GM19468 (cell line): ENCODE results near the gene MLN.

Source experiments
- ATAC-seq: cut with Tn5 transposase; IDR thresholded peaks from one replicate; pipeline ENCODE4 v1.9.1; 2021; ENCODE audit warnings: mild to moderate bottlenecking, moderate library complexity, moderate number of reproducible peaks; ENCODE audit not compliant: unreplicated experiment; ENCODE audit errors: extremely low read depth

Gene MLN

GRCh38 chr6:33776186-33776585, 27.6 kb downstream of the MLN start:
- no peak for ATAC-seq

DNA sequence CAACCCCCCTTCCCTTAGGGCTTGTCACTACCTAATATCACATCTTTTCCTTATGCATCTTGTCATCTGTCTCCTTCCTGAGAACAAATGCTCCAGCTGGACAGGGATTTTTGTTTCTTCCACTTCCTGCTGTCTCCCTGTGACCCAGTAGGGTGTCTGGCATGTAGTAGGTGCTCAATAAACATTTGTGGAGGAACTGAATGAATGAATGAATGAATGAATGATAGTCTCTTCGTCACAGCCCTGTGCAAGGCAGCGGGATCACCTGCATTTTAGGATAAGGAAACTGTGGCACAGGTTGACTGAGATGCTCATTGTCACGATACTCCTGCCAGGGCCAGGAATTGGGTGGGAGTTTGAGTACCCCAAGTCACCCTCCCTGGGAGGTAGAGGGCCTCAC, 29.0 kb downstream of the MLN start:
- ATAC-seq = no peak

DNA sequence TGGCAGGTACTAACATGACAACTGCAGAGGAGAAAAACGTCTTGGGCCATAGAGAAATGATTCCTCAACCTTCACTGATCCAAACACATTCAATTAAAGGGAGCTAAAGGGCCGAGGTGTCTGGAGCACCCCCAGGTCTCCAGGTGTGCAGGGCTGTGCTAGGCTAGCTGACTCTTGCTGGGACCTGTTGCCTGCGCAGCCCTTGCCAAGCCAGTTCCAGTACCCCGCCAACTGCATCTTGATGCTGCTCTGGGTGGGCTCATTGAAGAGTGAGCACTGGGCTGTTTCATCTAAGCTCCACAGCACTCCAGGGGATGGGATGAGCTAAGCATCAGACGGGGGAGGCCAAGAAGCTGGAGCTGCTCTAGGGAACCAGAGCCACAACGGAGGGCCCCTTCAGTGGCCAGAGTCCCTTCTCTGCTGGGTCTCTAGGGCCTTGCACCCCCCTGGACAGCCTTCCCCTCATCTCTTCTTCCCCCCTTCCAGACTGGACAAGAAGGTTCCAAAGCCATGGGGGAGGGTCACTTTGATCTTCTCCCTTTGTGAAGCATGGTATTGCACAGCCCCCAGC, 30.8 kb downstream of the MLN start:
- ATAC-seq = no peak

- no peak for ATAC-seq
These were observed 31.5 kb downstream of the MLN start for GRCh38 chr6:33772082-33772830.

DNA sequence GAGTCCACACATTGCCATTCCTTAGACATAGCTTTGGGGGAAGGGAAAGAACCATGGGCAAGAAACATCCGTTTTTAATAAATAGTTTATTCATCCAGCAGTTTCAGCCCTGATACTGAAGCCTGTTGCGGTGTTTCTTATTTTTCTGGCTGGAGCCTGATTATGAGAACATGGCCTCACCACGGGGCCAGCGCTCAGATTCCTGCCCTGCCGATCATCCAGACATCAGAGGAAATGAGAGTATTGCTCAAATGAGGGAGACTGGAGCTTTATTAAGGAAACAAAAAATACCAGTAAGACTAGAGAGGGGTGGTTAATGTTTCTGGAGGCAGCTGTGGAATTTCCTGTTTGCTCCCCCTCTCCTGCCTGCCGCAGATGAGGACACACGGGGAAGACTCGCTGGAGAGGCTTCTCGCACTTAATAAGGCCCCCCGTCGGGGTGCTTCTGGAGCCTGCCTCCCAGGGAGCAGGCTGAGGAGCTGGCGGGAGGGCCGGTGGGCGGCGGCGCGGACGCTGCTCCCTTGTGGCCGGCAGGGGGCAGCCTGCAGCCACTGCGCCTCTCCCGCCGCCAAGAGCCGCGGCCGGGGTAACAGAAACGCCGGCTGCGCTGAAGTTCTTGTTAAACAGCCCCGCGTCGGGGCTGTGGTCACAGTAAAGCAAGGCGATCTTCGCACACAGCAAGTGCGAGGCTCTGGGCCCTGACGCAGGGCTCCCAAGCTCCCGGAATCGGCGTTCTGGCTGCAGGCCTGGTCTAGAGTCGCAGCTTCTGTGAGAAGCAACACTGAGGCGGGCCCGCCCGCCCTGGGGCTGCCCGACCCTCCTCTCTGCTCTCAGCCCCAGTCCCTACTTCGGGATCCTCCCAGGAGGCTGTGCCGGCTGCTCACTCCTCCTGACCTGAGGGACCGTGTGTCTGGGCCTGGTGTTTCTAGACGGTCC, 32.4 kb downstream of the MLN start:
- ATAC-seq = no peak

GRCh38 chr6:33770833-33771145, 33.0 kb downstream of the MLN start:
- no peak for ATAC-seq

DNA sequence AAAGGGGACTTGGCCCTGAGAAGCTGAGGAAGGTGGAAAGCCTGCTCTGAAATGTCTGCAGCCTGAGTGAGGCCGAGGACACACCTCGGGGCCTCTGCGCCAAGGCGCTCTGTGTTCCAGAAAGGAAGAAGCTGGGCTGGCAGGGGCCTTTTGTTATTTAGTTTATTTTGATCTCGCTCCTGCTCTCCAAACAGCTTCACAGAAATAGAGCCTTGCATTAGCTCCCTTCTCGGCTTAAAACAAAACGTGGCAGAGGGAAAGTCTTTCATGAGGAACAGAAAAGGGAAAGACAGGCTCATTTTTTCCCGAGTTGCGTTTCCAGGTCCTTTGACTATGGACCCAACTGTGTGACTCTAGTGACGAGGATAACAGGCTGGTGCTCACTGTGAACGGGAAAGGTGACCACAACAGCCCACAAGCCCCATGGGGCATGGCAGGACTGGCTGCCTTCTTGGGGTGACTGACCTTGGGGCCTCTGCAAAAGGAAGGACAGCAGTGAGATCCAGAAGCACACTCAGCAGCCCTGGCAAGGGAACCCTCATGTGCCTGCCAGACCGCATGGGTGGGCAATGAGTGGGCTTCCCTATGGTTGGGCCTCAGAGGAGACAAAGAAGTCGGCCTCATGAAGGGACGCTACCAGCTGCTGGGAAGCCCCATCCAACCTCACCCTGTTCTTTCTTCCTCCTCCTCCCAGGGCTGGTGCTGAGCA, 33.5 kb downstream of the MLN start:
- ATAC-seq = no peak

GRCh38 chr6:33769248-33769821, 34.5 kb downstream of the MLN start:
- ATAC-seq = no peak

DNA sequence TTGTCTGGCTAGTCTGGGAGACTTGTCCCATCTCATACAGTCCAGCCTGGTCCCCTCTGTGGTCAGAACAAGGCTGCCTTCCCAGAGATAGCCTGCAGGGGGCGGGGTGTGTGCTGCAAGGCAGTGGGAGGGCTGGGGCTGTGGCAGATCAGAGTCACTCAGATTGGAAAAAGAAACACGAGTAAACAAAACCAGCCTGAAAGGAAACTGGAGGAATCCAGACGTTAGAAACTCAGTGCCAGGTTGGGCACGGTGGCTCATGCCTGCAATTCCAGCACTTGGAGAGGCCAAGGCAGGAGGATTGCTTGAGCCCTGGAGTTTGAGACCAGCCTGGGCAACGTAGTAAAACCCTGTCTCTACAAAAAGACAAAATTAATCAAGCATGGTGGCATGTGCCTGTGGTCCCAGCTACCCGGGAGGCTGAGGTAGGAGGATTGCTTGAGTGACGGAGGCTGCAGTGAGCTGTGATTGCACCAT, 35.1 kb downstream of the MLN start:
- no peak for ATAC-seq

GRCh38 chr6:33766921-33767907, 36.6 kb downstream of the MLN start:
- no peak for ATAC-seq

DNA sequence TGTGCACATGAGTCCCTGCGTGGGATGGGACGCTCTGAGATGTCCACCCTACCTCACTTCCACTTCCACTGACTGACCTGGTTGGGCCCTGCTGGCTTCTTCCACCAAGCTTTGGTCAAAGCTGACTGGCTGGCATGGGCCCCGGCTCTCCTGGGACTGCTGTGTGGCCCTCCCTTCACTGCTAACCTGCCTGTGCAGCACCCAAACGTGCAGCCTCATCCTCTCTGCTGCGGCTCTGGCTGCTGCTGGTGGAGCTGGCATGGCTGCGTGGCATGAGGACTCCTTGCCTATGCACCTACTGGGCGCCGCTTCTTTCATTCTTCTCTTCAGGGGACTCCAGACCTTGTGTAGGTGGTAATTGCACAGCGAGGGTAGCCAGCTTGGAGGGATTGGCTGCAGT, 38.4 kb downstream of the MLN start:
- ATAC-seq = no peak

DNA sequence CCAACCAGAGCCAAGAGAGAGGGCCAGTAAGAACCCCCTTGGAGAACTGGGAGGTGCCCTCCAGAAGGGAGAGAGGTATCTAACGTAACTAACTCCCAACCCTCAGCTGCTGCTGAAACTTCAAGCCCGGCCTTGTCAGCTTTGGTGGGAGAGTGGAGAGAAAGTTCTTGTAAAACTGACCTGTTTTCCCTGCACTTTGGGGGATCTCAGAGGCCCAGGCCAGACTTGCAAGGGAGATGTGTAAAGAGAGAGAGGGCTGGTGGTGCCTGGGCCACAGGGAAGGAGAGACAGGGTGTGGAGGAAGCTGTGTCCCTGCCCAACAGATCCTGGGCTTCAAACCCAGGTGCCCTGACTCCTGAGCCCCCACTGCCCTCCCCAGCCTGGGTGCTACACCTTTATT, 39.8 kb downstream of the MLN start:
- ATAC-seq = no peak

DNA sequence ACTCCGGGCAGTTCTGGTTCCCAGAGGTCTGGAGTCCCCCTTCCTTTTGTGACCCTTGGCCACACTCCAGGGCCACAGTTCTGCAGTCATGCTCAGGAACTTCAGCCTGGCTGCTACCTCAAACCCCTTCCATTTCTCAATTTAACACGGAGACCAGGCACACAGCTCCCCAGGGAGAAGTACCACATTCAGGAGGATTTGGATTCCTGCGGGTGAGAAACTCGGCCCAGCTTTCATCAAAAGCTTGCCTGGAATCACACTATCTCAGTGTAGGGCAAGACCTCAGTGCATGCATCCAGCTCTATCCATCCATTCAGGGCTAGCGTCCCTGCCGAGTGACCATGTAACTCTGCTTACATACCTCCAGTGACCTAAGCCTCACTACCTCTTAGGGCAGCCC, 40.3 kb downstream of the MLN start:
- no peak for ATAC-seq

DNA sequence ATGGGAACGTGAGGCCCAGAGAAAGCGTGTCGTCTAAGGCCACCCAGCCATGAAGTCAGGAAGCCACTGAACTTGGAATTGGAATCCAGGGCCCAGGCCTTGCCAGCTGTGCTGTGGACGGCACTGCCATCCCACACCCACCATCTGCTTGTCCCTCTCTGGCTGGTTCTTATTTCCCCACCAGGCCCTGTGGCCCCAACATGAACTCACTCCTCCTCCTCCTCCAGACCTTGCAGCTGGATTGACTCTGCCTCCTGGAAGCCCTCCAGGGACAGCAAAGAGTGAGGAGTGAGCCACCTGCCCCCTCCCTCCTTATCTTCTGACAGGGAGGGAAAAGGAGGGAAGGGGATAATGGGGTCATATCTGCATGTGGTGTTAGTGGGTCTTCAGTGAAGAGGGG, 41.1 kb downstream of the MLN start:
- no peak for ATAC-seq

DNA sequence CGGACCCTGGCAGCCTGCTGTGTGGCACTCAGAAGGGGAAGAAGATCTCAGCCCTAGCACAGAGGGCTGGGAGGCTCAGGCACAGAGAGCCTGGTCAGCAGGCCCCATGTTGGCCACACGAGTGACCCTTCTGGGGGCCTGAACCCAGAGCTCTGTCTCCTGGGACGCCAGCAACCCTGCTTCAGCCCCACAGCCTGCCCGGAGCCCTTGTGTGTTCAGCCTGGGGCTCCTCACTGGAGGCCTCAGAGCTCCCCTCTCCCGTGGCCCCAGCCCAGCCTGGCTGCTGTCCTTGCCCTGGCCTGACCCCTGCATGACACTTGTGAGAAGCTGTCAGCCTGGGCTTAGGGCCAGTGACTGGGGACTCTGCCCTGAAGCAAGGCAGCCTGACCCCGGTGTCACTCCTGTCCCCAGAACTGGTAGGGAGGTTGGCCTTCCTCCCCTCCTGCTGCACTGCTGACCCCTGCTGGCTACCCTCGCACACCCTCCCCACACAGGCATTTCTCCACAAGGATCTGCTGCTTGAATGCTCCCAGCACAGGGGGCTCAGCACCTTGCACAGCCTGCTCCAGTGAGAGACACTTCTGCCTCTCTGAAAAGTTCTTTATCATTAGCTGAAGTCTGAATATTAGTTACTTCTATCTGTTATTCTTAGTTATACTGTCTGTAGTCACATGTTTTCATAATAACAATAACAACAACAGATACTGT, 41.7 kb downstream of the MLN start:
- no peak for ATAC-seq

GRCh38 chr6:33761581-33761921, 42.3 kb downstream of the MLN start:
- no peak for ATAC-seq

GRCh38 chr6:33759887-33760629, 43.7 kb downstream of the MLN start:
- no peak for ATAC-seq

DNA sequence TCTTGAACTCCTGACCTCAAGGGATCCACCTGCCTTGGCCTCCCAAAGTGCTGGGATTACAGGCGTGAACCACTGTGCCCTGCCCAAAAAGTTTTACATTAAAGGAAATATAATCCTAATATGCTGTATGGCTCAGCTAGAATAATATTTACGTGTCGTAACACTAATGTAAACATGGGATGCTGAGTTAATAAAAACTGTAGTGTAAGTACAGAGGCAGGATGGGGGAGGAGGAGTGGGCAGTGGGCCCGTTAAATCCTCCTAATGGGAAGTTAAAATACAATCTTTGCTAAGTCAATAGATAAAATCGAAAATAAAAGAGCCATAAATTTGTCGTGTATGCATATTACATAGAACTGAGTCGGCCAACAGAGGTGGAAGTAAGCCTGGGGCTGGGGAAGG, 45.0 kb downstream of the MLN start:
- no peak for ATAC-seq
